NCI-H1092 (cell line): ENCODE data around the gene NANOS3.

Source experiments
- DNase-seq: peaks from one replicate; lab custom pipeline; 2025; lab: John Stamatoyannopoulos, UW

Gene NANOS3

DNA sequence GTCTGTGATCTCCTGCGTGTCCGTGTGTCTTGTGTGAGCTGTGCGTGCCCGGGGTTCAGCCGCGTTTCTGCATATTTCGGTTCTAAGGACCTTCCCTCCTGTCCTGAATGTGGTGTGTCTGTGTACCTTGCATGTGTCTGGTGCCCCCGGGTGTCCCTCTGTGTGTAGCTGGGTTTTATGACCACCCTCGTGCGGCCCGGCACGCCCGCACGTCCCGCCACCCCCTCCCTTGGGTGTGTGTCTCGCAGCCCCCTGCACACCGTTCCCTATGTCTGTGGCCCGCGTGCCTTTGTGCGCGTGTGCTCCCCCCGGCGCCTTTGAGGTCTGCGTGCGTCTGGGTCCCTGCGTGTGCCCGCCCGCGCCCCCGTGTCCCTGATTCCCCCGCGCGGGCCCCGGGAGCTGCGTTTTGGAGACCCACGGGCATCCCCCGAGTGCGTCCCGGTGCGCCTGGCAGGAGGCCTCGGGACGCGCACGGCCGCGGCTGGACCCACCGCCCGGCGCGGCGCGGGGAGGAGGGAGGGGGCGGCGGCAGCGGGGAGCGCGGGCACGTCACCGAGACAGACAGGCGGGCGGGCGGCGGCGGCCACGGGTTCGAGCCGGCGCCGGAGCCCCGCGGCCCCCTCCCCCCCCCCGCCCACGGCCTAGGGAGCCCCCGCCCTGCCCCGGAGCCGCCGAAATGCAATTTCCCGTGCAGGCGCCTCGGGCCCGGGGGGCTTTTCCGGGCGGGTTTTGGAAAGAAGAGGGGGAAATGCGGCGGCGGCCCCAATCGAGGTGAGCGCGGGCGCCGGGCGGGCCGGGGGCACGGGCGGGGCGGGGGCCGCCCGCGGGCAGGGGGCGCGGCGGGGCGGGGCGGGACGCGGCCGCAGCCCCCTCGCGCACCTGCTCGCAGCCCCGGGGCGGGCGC lies 12.0 kb upstream of the NANOS3 start:
- no peak for DNase-seq

DNA sequence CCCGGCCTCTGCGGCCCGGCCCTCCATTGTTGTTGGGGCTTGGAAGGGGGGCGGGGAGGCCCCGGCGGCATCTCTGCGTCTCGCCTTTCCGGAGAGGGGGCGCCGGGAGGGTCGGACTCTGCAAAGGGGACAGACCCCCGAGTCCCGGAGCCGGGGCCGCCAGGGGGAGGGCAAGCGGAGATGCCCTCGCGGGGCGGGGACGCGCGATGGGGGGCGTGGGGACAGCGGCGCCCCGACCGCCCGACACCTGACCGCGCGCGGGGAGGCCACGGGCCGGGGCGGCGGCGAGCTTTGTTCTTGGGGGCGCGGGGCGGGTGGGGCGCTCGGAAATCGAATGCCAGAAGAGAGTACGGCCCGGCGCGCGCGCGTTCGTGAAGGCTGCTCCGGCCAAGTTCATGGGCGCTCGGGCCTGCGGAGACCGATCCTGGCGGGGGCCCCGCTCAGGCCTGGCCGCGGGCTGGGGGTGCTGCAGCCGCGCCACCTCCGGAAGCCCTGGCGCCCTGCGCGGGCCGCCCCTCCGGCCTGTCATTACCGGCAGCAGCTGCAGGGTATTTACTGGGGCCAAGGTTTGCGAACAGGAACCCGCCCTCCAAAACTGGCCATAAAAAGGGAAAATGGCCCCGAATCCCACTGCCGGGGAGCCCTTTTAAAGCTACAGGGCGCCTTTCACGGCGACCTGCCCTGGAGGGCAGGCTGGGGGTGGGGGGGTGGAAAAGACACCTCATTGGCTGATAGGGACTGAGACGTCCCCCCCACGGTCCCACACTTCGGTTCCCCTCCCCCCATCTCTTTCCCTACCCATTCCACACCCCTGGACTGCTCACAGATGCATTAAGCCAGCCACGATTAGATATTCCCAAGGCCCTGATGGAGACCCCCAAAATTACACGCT lies 11.1 kb upstream of the NANOS3 start:
- DNase-seq: no peak

DNA sequence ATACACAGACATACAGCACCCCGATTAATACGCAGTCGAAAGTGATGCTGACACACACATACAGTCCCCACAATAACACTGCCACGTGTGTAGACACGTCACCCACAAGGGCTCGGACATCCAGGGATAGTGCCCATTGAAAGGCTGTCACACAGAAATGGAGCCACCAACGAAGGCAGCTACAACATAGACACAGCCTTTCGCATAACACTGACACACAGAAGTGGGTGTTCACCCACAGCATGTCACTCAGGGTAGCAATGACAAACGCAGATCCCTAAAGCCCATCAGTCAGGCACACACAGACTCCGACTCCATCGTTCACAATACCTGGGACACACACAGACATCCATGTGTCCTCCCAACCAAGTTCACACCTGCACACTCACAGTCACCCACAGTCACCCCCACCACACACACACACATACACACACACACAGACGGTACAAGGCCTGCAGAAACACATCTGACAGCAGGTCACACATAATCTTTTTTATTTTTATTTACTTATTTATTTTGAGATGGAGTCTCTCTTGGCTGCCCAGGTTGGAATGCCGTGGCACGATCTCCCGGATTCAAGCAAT lies 10.4 kb upstream of the NANOS3 start:
- DNase-seq: no peak

DNA sequence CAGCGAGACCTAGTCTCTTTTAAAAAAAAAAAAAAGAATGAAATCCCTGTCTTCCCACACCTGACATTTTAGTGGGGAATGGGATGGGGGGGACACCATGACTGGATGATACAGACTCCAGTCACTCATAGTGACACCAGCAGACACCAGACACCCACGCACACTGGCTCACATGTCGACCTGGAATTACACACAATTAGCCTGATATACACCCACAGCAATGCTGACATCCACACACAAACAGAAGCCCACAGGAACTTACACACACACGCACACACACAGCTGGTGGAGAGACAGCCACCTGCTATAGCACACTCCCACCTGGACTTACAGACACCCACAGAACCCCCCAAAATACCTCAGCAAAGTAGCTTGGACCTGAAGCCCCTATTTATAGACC lies 8.3 kb upstream of the NANOS3 start:
- no peak for DNase-seq

DNA sequence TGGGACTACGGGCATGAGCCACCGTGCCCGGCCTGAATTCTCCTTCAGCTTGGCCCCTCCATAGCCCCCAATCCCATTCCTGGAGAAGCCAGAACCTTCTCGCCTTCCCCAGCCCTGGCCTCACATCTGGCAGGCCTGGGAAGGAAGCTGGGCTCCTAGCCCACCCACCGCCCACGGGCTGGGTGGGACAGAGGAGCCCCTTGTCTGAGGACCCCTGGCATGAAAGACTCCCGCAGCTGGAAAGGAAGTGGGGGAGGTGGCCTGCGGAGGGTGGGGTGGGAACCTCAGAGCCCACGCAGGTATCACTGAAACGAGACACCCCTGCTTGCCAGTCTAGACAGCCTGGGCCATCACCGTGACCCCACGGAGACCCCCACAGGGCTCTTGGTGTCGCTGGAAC lies 7.7 kb upstream of the NANOS3 start:
- no peak for DNase-seq

DNA sequence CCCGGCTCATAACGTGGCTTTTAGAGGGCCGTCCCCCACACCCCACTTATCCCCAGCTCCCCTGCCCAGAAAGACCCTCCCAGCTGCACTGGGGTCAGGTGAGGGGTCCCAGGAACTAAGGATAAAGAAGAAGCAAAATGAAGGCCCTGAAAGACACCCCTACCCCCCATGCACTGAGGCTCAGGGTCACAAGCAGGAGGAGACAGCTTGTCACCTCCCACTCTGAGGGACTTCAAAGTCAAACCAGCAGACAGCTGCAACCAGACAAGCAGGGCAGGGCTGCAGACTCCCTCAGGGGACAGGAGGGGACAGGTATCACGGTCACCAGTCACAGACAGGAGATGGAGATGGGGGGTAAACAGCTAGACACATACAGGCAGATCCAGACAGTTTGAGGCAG lies 6.1 kb upstream of the NANOS3 start:
- DNase-seq: no peak

DNA sequence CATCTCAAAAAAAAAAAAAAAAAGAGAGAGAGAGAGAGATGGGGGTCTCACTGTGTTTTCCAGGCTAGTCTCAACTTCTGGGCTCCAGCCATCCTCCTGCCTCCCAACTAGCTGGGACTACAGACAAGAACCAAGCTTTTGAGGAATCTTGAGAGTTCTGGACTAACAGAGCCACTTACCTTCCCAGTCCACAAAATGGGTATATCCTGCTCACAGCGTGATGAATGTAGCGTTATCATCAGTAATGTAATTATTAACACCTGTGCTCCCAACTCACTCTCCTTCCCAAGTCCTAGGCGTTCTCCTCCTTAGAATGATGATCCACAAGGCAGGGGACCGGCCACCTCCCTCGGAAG lies 4.6 kb upstream of the NANOS3 start:
- no peak for DNase-seq

DNA sequence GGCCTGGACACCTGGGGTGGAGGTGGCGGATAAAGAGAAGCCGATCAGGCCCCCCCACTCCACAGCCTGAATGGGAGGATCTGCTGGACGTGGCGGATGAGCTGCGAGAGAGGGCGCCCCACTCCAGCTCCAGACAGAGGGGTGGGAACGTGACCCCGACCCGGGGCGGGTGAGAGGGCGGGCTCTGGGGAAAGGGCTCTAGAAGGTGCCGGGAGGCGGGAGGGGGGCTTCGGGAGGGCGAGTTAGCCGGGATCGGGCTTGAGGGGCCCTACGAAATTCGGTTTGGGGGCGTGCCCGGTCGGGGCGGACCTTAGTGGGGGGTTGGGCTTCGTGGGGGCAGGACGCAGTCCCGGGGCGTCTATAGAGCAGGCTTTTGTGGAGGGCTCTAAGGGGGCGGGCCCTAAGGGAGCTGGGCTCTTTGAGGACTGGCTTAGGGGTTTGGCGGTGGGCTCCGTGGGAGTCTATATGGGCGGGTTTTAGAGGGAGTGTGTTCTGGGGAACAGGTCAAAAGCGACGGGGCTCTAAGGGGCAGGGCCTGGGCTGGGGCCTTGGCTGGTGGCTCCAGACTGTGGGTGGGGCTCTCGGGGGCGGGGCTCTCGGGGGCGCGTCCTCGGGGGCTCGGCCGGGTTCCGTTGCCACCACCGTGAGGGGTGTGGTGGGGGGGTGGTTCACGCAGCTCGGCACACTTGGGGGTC lies 4.1 kb upstream of the NANOS3 start:
- no peak for DNase-seq

DNA sequence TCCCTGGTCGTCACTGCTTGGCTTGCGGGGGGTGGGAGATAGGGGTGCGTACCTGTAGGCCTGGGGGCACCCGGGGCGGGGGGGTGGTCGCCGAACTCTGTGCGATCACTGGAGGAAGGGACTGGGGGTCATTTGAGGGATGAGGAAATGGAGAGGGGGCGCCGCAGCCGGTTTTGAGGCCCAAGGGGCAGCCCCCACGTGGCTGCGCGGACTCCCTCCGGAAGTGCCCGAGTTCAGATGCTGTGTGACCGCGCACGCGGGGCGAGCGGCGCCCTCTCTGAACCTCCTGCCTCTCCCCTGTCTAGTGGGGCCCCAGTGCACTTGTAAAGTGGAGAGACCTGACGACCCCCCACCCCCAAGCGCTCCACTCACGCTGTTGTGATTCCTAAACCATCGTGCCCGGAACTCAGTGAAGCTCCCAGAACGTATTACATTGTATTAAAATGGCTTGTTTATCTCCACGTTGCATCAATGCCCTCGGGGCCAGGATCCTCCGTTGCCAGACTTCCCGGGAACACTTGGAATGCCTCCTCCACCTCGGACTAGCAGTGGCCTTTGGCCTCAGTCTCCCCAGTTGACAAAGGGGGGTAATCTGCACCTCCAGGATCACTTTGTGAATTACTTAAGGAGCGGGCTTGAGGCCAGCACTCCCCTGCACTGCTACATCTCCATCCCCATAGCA lies 3.0 kb upstream of the NANOS3 start:
- no peak for DNase-seq

DNA sequence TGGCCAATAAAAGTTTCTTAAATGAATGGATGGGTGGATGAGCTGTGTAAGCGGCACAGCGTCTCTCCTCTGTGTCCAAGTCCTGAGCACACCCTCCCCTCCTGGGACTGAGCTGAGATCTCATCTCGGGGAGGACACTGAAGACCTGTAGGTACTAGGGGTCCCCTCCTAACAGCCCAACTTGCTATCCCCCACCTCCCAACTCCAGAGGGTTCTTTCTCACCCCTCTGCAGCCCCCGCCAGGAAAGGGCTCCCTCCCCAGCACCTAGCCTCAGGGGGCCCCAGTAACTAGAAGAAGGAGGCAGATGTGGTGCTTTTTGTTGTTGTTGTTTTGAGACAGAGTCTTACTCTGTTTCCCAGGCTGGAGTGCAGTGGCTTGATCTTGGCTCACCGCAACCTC lies 1.1 kb upstream of the NANOS3 start:
- DNase-seq: no peak

DNA sequence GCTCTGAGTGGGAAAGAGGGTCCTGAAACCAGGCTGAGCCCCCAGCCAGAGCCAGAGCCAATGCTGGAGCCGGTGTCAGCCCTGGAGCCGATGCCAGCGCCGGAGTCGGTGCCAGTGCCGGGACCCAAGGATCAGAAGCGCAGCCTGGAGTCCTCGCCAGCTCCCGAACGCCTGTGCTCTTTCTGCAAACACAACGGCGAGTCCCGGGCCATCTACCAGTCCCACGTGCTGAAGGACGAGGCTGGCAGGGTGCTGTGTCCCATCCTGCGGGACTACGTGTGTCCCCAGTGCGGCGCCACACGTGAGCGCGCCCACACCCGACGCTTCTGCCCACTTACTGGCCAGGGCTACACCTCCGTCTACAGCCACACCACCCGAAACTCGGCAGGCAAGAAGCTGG lies 369 bp downstream of the NANOS3 start:
- no peak for DNase-seq

DNA sequence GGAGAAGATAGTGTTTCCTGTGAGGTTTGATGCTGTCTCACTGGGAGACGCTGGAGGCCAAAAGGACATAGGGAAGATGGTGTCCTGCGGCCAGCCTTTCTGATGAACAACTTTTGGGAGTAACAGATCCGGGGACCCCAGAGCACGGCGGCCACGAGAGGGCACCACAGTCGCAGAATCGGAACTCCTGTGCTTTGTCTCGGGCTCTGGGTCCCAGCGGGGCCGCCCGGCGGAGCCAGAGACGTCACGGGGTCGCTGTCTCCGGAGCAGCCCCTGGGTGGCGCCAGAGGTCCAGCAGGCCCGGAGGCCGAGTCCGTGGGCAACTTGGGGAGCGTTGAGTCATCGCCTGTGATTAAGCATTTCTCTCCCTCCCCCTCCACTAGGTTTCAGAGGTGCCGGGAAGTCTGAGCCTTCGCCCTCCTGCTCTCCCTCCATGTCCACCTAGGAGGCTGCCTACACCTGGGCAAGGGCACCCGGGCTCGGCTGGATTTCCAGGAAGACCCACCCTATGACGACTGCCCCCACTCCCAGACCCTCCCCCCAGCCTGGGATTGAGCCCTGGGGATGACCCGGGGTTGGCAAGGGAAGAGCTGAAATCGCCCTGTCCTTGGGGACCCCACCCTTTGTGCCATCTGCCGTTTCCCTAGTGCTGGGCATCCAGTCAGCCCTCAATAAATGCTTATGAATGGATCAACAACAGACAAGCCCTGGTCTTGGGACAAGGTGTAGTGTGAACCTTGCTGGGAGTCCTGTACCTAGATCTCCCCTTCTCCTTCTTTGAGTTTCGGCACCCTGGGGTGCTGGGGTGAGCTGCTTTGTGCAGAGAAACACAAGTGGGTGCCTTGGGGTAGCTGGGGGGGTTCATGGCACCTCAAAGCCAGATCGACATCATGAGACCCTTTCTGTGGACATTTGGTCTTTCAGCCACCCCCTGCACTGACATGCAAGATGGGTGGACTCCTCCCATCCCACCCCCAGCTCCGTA lies 3.4 kb downstream of the NANOS3 start:
- peak; percentile 82 for DNase-seq

DNA sequence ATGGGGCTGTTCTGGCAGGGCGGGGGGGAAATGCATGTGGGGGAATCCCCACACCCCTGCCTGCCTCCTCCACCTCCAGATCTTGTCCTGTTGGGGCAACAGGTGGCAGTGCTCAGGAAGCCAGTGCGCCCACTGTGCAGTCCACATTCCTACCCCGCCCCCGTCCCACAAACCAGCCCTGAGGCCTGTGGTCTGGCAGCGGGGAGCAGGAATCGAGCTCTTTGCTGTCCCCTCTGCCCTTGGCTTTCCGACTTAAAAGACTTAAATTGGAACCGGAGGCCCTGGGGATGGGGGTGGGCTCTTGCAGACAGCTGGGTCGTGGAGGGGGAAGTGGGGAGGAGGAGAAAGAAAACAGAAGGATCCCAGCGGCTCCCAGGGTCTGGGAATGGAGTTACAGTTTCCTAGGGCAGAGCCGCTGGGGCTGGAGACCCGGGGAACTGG lies 4.3 kb downstream of the NANOS3 start:
- DNase-seq: no peak

DNA sequence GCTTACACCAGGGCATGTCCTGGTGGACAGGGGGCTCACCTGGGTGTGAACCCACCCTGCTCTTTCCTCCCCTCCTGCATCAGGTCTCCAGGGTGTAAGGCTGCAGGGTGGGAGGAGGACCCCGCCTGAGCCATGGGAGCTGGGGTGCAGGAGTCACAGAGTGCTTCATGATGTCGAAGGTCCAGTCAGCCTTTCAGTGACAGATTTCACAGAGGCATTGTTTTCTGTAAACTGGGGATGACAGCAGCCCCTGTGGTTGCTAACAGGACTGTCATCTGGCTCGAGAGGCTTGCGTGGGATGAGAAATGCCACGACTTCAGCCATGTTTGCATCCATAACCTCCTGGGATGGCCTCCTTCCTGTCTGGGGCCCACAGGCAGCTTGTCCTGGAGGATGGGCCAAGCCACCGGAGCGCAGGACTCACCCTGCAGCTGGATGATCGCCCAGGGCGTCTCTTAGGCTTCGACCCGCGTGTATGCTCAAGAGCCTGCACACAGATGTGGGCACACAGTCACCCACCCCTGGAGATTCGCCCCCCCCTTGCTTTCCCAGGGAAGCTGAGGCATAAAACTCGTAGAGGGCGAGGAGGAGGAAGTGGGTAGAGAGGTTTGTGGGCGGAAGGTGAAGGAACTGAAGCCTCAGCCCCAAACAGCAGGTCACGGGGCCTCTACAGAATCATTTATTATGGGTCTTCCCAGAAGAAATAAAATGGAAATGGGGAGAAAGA lies 4.9 kb downstream of the NANOS3 start:
- DNase-seq: no peak

DNA sequence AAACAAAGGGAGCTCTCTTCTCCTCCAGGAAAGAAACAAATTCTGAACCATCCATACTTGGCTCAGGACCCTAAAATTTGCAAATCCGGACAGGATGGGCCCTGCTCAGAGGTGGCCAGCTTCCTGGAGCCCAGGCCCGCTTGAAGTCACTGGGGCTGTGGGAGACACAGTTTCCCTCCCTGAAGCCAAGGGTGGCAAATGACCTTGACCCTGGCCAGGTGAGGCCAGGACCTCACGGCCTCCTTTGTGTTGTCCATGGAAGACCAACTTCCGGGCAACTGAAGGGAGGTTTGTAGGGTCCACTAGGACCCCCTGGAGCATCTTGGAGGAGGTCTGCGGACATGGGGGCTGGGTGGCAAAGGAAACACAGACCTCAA lies 5.5 kb downstream of the NANOS3 start:
- no peak for DNase-seq

DNA sequence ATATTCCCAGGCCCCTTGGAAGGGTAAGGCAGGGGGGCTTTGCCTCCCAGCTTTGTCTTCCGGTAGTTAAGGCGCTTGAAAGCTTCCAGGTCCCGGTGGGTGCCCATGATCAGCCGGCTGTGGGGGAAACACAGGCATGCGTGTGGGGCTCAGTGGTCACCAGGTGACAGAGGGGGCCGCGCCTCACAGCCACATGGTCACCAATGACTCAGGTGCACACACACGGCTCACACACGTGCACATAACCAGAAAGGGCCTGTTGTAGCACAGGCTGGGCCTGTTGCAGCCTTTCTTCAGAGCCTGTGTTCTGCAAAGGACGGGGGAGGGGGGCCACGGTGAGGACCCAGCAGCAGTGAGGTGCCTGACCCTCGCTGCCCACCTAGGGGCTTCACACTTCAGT lies 5.9 kb downstream of the NANOS3 start:
- DNase-seq: no peak

DNA sequence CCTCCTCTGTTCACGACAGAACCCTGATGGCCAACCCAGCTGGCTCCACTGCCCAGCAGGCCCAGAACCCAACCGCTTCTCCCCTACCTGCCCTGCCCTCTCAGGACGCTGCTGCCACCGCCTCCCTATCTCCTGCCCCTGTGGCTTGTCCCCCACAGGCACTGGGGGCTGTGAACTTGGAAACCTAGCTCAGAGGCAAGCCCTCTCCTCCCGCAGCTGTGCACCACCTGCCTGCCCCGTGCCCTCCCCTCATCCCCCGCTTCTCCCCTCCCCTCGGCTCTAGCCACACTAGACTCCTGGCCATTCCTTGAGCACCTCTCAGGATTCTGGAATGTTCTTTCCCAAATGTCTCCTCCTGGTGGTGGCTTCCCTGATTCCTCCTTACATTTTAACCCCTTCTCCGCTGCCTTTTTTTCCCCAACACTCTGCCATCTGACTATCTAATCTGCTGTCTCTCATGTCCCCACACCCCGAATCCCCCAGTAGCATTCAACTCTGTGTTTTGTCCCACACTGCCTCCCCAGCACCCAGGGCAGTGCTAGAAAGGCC lies 6.7 kb downstream of the NANOS3 start:
- no peak for DNase-seq

DNA sequence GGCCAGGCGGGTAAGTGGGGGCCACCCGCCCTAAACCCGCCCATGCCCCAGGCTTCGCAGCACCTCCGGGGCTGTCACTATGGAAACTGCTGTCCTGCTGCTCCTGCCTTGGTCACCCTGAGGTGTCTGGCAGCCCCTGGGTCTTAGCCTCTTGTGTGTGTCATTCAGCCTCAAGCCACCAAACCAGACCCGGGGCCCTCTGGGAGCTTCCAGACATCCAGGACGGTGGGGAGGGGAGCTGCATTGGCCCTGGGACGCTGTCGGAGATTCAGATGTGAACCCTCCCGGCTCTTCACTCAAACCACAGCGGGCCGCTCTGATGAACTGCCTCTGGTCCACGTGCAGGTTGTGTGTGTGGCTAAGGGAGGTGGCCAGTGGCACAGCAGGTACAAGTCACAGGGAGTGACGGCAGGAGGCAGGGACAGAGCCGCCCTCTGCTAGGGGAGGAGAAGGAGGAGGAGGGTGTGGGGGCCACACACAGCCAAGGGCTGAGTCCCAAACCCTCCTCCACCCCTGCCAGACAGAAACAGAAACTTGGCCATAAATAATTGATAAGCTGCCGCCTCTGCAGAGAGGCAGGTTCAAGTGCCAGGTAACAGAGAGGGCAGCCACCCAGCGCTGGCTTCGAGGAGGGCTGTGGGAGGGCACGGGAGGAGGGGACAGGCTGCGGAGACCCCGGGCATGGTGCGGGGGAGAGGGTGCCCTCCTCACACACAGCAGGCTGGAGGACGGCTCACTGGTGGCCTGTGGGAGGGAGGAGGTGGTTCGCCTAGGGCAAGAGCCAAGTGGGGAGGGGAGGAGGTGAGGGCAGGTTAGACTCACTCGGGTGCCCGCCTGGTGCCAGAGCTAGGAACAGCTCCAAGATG lies 8.0 kb downstream of the NANOS3 start:
- no peak for DNase-seq
